HG03565 (cell line): ENCODE data around the gene TRDN.
A peak's percentile ranks its signal among the peaks of the same experiment; 100 is the strongest.

ENCODE experiments used
- ATAC-seq: cut with Tn5 transposase; IDR thresholded peaks from one replicate; pipeline ENCODE4 v1.9.1; 2021; ENCODE audit warnings: mild to moderate bottlenecking, moderate library complexity; ENCODE audit not compliant: unreplicated experiment

The TRDN gene

DNA sequence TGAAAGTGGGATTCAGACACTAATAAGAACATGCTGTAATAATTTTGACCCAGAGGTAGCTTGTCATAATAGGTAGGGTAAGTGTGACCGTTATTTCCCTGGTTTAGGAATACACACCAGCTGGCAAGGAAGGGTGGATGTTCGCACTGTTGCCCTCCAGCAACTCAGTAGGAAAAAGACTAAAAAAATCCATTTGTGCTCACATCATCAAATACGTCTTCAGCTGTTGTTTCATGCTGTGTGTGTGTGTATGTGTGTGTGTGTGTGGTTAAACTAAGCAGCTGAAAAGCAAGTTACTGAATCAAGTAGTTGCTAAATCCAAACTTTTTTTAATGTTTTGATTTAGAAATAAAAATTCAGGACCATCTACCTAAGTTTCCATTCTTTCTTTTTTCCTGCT is 218.7 kb downstream of the TRDN start:
- ATAC-seq = no peak

DNA sequence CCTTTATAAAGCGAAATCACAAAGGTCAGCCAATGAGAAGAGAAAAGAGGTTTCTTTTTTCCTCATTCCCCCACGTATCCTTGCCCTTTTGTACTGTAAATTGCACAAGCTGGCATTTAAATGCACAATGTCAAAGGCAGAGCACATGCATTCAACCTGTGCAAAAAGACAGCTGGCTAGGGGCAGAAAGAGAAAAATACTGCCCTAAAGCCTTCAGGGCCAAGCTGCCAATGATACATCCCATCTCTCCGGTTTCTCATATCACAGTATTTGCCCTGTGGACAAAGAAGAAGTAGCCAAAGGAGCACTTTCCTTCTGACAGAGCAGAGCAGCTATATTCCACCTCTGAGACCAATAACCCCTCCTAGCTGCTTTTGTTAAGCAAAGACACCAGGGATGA is 219.2 kb downstream of the TRDN start:
- no peak for ATAC-seq

DNA sequence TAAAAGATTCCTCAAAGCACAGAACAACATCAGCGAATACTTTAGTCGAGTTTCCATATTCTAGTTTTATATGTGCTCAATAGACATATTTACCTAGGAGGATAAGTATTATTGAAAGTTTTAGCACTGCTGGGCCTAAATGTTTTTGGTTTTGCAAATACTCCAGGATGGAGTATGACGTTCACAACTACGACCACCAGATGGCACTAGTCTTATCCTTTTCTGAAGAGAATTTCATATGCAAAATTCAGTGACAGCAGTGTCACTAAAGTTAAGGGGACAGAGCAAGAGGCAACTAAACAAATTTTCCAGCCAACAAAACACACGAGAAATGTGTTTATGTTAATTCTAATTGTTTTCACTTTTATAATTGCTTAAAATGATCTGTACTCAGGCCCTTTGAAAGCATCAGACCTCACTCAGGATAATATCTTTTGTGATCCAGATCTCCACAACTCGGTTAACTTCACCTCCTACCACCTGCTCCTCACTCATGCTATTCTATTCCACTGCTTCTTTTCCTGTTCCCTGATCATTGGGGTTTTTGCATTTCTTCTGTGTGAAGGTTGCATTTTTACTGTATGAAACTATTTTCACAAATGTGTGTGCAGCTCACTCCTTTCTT is 220.8 kb downstream of the TRDN start:
- peak; percentile 93 for ATAC-seq

DNA sequence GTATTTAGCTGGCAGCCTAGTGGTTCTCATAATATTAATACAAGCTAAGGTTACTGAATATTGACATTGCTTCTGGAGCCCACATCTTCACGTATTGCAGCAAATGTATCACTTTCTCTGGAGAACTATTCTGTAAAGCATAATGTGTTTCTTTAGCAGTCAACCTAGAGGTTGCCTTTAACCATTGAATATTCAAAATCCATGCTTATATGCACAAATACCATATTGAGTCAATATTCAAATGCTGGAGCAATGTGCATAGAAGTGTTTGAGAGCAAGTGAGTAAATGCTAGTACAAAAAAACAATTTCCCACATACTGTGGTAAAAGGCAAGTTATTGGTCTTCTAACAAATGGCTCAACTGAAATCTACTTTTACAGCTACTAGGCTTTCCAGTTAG is 231.8 kb downstream of the TRDN start:
- no peak for ATAC-seq

DNA sequence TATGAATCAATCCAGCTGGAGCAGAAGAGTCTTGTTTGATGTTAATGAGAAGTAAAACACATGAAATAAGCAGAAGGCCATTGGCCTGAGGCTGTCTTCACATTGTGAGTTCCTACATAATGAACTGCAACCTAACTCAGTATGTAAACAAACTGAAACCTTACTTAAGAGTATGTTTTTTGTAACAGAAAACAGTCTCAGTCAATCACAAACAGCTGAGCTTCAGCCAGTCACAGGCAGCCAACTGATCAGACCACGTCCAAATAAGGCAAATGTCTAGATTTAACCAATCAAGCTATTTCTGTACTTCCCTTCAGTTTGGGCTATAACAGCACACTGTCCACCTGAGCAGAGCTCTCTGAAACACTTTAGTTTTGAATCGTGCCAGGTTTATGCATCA is 234.7 kb downstream of the TRDN start:
- ATAC-seq = peak; percentile 93

DNA sequence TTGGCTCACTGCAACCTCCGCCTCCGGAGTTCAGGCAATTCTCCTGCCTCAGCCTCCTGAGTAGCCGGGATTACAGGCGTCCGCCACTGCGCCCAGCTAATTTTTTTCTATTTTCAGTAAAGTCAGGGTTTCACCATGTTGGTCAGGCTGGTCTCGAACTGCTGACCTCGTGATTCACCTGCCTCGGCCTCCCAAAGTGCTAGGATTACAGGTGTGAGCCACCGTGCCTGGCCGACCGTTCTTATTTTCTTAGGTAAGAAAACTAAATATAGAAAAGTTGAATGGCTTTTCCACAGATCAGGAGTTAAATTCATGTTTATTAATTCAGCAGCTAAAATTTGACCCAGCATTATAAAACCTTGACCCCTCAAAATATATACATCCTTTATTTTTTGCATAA is 238.7 kb downstream of the TRDN start:
- ATAC-seq = no peak

DNA sequence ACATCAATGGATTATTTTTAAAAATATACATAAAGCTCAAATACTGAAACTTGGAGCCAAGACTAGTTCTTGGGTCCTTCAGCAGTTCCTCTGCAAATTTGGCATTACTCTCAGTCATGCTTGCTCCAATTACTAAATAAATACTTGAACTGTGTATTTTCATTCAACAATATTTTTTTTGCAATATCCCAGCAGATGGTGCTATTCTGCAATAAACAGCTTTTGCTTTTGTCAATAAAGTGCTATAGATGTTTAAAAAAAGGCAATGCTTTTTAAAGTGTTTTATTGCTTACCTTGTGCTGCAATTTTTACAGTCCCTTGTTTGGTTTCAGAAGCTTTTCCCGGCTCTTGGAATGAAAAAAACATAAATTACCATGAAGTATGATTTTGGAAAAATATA is 243.4 kb downstream of the TRDN start:
- no peak for ATAC-seq

DNA sequence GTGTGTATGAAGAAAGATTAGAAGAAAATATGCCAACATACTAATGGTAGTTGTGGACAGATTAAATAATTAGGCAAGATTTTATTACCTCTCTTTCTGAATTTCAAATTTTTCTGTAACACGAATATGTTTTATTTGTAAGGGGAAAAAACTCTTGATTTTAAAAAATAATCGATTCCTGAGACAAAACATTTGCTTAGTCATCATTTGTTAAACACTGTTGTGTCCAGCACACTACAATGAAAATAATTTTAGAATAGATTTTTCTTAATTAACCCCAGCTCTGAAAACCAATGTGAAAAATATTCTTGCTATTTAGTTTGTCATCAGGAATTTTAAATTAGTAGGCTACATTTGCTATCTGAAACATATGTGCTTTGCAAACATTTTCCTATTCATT is 253.0 kb downstream of the TRDN start:
- ATAC-seq = no peak

DNA sequence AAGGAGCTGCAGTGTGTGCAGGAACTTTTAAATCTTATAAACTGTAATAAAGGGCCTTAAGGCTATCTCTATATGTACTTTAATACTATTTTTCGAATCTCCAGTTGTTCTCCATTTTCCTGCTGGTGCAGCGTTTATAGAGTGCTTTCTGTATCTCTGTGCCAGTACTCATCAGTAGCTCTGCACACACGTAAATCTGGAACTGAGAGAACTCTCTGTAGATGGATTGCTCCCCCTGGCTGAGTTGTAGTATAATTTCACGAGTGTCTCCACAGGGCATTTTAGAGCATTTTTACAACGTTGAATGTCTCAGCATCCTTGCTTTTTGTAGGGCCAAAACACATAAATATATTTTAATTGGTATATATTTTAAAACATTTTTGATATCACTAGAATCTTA is 256.5 kb downstream of the TRDN start:
- peak; percentile 80 for ATAC-seq

DNA sequence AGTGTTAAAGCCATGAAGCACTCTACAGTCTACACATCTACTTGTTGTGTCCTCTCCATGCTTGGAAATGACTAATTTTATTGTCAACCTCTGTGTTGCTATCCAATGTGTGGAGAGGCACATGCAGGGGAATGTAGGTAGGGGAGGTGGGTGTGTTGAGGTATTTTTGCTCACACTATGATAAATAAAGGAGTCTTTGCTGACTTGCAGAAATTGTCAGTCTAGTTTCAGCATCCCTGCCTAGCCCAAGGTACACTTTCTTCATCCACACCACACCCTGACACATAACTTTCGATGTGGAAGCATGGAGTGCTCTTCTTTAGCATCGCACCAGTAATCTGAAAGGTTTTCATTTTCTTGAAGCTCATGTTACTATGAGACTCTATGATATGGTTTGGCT is 264.0 kb downstream of the TRDN start:
- no peak for ATAC-seq

DNA sequence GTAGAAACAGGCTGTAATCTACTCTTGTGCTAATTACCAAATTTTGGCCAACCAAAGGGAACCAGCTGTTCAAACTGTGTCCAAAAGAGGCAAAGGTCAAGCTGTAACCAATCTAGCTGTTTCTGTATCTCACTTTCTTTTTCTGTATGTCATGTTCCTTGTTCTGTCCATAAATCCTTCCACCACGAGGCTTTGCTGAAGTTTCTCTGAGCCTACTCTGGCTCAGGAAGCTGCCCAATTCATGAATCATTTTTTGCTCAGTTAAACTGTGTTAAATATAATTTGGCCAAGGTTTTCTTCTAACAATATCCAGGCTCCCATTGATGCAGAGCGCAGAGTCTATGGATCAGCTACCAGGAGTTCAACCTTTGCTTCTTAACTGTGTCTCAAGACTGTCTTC is 272.8 kb downstream of the TRDN start:
- ATAC-seq = no peak

DNA sequence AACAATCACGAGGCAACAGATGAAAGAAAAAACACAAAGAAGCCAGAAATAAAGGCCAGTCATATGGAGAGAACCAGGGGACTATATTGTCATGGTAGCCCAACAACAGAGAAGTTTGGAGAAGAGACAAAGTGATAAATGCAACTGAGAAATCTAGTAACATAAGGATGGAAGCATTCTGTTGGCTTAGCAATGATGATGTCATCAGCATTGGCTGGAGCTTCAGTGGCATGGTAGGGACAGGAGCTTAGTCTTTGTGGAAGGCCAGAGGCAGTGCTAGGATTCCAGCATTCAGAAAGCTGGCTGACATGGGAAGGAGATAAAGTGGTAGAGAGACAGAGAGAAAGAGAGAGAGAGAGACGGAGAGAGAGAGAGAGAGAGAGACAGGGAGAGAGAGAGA is 276.4 kb downstream of the TRDN start:
- ATAC-seq = no peak

DNA sequence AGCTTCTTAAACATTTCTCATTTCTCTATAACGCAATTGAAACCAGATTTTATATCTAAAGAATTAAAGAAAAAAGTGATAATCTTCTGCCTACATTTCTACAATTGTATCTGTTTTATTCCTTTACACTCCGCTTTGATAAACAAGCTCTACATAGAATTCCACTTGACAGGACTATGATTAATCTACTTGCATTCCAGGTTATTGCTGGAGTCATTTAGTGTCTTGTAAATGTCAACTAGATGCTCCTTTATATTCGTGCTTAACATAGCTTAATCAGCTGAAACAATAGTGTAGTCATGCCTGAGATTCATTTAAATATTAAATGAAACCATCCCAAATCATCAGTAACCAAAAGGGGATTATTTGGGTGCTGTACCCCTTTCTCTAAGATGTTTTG is 284.0 kb downstream of the TRDN start:
- ATAC-seq = no peak

DNA sequence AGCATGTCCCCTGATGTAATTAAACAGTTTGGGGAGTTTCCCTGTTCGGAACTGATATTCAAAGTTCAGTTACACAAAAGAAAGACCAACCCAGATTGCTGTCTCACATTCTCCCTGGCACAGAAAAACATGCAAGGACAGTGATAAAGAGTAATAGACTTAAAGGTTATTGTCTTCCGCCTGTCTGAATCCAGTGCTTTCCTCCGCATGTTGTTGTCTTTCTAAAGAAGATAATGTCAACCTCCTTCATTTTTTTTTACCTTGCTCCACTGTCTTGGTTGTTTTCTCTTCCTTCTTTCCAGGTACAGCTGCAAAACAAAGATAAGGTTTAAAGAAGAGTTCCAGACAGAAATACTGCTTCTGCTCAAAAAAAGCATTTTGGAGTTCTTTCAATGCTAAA is 284.5 kb downstream of the TRDN start:
- ATAC-seq = no peak

DNA sequence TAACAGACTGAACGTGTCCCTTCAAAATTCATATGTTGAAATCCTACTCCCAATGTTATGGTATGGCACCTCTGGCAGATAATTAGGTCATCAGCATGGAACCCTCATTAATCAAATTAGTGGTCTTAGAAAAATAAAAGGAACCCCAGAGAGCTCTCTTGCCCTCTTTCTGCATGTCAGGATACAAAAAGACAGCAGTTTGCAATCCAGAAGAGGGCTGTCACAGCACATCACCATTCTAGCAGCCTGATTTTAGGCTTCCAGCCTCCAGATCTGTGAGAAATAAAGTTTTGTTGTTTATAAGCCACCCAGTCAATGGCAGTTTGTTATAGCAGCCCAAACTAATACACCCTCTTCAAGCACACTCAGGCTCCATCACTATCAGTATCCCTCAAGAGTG is 292.9 kb downstream of the TRDN start:
- ATAC-seq = no peak

DNA sequence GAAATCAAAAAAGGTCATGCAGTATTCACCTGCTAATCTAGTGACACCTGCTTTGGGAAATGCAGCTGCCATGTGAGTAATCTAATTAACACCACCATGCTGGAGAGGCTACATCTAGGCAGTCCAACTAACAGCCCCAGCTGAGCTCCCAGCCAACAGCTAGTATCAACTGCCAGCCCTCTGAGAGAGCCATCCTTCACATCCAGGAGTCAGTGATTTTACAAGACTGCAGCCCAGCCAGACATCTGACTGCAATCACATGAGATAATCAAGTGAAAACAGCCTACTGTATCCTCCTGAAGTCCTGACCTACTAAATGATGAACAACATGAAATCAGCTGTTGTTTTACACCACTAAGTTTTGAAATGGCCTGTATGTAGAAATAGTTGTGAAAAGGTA is 298.4 kb downstream of the TRDN start:
- ATAC-seq = no peak

DNA sequence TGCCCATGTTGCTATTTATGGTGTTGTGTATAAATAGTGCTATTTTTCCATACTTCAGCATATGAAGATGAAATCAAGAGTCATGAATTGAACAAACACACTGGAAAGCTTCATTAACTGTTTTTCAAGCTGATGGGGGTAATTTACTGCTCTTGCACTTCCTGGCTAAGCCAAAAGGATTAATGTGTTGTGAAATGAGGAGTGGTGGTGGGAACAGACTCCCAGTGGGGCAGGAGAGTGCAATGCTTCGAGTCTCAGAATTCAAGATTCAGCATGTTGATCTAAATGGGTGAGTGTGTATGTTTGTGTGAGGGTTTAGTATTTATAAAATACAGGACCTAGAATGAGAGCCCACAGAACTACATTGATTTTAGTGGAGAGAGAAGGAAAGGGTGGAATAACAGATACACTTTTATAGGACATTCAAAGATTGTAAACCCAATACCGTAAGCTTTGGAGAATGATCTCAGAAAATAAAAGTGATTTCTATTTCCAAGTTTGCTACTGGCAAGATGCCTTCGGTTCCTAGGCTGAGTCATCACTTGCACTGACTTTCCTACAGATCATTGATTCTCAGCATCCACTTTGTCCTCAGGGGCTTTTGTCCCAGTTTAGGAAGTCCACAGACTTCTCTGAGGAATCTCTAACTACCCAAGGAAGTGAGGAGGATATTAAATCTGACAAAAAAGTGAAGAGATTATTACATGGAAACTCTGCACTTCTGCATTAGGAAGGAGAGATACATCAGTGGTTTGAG is 303.6 kb downstream of the TRDN start:
- no peak for ATAC-seq

DNA sequence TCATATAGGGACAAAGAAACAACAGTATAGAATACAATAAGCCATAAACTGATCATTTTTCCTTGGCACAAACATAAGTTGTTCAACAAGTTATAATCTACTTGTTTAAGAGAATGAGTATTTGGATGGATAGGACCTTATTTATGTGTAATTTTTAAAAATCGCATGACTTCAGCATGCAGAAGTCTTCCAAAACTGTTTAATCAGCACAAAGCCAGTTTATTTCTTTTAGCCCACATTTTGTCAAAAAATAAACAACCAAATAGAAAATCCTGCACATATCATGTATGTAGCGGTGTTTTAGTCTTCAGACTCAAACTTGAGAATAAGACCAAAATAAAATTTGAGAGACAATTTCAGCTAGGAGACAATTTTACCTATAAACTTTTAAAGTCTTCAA is 304.7 kb downstream of the TRDN start:
- no peak for ATAC-seq

DNA sequence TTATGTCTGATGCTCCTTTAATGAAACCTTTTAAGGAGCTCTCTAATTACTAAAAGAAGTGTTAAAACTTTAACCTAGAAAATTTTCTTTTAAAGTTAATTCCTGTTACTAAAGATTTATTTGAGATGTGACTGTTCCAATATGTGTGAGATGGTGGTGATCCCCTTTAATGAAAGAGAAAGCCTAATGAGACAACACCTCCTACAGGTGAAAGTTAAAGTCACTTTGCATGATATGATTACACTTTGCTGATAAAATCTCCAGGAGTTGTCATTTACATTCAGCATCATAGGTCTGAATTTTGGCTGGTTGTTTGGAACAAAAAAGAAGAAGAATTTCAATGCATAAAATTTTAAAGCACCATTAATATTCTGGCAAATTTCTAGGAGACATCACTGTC is 307.4 kb downstream of the TRDN start:
- no peak for ATAC-seq

DNA sequence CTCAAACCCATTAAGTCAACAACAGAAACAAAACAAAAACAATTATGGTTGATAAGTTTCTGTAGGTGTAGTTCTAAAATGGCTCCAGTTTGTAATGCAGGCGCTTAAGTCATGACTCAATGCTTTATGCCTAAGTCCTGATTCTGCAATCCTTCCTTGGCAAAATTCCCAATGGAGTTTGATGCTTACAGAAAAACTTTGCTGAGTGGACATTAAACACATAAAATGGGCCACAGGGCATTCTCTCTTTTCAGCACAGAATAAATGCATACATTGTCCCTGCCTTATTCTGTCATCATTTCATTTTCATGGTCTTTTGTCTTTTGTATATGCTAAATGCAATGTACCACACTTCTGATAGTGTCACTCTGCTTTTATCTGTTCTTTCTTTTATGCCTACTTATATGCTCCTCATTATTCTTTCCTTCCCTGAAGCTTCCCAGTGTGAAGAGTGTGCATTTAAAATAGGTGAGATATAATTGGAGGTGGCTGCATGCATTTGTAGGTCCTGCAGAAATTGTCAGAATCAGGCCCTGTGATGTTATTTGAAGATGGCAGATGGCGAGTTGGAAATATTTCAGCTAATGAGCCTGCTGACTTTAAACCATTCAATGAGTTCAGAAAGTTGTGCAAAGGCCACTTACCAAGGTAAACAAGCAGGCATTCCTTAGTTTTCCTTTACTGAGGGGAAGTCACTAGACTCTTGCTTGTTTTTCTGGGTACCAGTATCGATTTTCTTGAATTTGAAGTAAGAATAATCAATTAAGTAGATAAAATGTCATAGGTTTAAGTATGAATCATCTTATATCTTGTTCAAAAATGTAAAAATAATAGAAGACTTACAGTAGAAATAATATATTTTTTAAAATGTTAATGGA is 313.1 kb downstream of the TRDN start:
- no peak for ATAC-seq

DNA sequence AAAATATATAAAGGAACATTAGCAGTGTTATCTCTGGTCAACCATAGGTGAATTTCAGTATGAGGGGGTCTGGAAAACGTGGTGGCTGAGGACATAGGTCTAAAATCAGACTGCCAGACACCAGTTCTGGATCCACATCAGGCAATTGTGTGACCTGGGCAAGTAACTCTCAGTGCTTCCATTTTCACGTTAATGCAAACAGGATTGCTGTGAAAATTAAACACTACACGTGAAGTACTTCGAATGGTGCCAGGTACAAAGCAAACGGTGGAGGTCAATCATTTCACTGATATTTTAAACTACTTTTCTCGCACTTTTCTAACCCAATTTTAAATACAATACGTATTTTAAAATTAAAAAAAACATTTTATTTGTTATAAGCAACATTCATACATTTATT is 315.7 kb downstream of the TRDN start:
- no peak for ATAC-seq

DNA sequence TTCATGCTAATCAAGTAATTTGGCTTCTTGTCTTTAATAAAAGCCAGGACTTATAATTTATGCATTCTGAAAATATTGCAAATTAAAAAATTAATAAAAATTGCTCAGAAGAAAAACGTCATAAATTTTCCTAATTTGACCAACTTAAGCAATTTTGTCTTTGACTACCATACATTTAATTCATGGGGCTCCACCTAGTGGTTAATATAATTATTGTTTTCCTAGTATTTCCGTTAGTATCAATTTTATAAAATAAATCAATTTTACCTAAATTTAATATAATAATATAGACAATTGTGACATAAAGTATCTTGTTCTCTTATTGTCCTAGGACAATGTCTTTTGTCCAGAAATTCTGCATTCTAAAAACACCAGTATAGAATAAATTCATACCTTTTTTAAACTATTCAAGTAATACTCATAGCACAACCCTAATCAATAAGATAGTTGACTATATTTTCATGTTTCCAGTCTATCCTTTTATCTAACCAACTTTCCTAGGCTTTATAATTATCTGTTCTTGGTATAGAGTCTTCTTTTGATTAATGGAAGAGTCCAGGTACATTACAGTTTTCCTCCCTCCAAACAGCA is 319.9 kb downstream of the TRDN start:
- no peak for ATAC-seq
